ENCODE measurements around the gene RHOBTB3.
"Not testable (repeated sequence)": the region's sequence is repeated elsewhere in the genome, so short reads cannot be mapped to it uniquely, and the experiment has no call there.

The RHOBTB3 gene

GRCh38 chr5:95730730-95731570, at the start of gene RHOBTB3:
Gene RHOBTB3 (plus strand): TSS chr5:95731336. CDS start chr5:95731683, 347 bp downstream.
- DNase-seq (peak; percentile 22 to 44), ATAC-seq (peak; percentile 78)
- Mint-ChIP-seq H3K27me3 (peaks cover 75% of the 10 kb centered on the region), H3K4me3 (peak within 1 kb of the TSS; percentile 82 to 87), H3K9me3 (no peaks in the 10 kb centered on the region), H3K27ac (peak within 1 kb of the TSS in 1 of 2 donors; percentile 63), H3K4me1 (peaks cover 34% of the 10 kb centered on the region)

GRCh38 chr5:95682891-95683290, 48.2 kb upstream of the RHOBTB3 start, which contains the start of gene SPATA9:
Gene SPATA9 (minus strand): TSS chr5:95682991. CDS start chr5:95682854, 137 bp downstream.
- no peak for ATAC-seq
- Mint-ChIP-seq H3K4me1 (no peaks in the 10 kb centered on the region), H3K27ac (no peak within 1 kb of the TSS), H3K9me3 (no peaks in the 10 kb centered on the region), H3K27me3 (peaks cover 31% of the 10 kb centered on the region), H3K4me3 (no peak within 1 kb of the TSS)
- DNase-seq, result no peak

- Mint-ChIP-seq H3K27ac (peak overlapping the region in 1 of 2 donors; percentile 68), H3K27me3 (peaks cover 31% of the 10 kb centered on the region), H3K4me1 (no peaks in the 10 kb centered on the region), H3K4me3 (no peak overlapping the region), H3K9me3 (peaks cover 0 to 4% of the 10 kb centered on the region in 2 donors)
- DNase-seq (no peak), ATAC-seq (no peak)
Measured at GRCh38 chr5:95684361-95684760, 46.8 kb upstream of the RHOBTB3 start.

- Mint-ChIP-seq H3K27me3 (peaks cover 19% of the 10 kb centered on the region), H3K9me3 (peaks cover 0 to 5% of the 10 kb centered on the region in 2 donors), H3K27ac (no peak overlapping the region), H3K4me3 (no peak overlapping the region), H3K4me1 (no peaks in the 10 kb centered on the region)
- DNase-seq, result no peak
- no peak for ATAC-seq
Measured at GRCh38 chr5:95686651-95687050, 44.5 kb upstream of the RHOBTB3 start.

GRCh38 chr5:95689680-95690079, 41.5 kb upstream of the RHOBTB3 start:
- ATAC-seq (no peak), DNase-seq (no peak)
- Mint-ChIP-seq H3K27ac (no peak overlapping the region), H3K9me3 (peaks cover 0 to 5% of the 10 kb centered on the region in 2 donors), H3K4me1 (no peaks in the 10 kb centered on the region), H3K27me3 (no peaks in the 10 kb centered on the region), H3K4me3 (no peak overlapping the region)

GRCh38 chr5:95690333-95690732, 40.8 kb upstream of the RHOBTB3 start:
- Mint-ChIP-seq H3K9me3 (peaks cover 0 to 5% of the 10 kb centered on the region in 2 donors), H3K27ac (no peak overlapping the region), H3K4me1 (no peaks in the 10 kb centered on the region), H3K27me3 (no peaks in the 10 kb centered on the region), H3K4me3 (no peak overlapping the region)
- ATAC-seq, result no peak
- DNase-seq, result no peak

- Mint-ChIP-seq H3K9me3 (no peaks in the 10 kb centered on the region), H3K4me3 (no peak overlapping the region), H3K27me3 (peaks cover 32% of the 10 kb centered on the region), H3K4me1 (no peaks in the 10 kb centered on the region), H3K27ac (no peak overlapping the region)
- DNase-seq (no peak), ATAC-seq (no peak)
Measured at GRCh38 chr5:95697781-95698681, 33.1 kb upstream of the RHOBTB3 start.

- H3K4me1 Mint-ChIP-seq, result no peaks in the 10 kb centered on the region
- DNase-seq (no peak), ATAC-seq (no peak)
- H3K27ac Mint-ChIP-seq, result no peak overlapping the region
- no peak overlapping the region for H3K4me3 Mint-ChIP-seq
- H3K27me3 Mint-ChIP-seq, result peaks cover 32% of the 10 kb centered on the region
- no peaks in the 10 kb centered on the region for H3K9me3 Mint-ChIP-seq
Measured at GRCh38 chr5:95699337-95699736, 31.8 kb upstream of the RHOBTB3 start.

GRCh38 chr5:95701074-95701473, 30.1 kb upstream of the RHOBTB3 start:
- Mint-ChIP-seq H3K4me3 (no peak overlapping the region), H3K9me3 (no peaks in the 10 kb centered on the region), H3K4me1 (no peaks in the 10 kb centered on the region), H3K27ac (no peak overlapping the region), H3K27me3 (peaks cover 32% of the 10 kb centered on the region)
- DNase-seq (no peak), ATAC-seq (no peak)

GRCh38 chr5:95704150-95704549, 27.0 kb upstream of the RHOBTB3 start:
- Mint-ChIP-seq H3K9me3 (no peaks in the 10 kb centered on the region), H3K27me3 (peaks cover 11% of the 10 kb centered on the region), H3K27ac (no peak overlapping the region), H3K4me1 (no peaks in the 10 kb centered on the region), H3K4me3 (no peak overlapping the region)
- DNase-seq (no peak), ATAC-seq (no peak)

- not testable (repeated sequence) for DNase-seq, H3K9me3 Mint-ChIP-seq, H3K27ac Mint-ChIP-seq, H3K27me3 Mint-ChIP-seq, H3K4me1 Mint-ChIP-seq, H3K4me3 Mint-ChIP-seq, ATAC-seq
Measured at GRCh38 chr5:95706196-95706595, 24.9 kb upstream of the RHOBTB3 start.

- DNase-seq (no peak), ATAC-seq (no peak)
- Mint-ChIP-seq H3K4me3 (no peak overlapping the region), H3K4me1 (peaks cover under 1% of the 10 kb centered on the region), H3K27me3 (no peaks in the 10 kb centered on the region), H3K9me3 (no peaks in the 10 kb centered on the region), H3K27ac (no peak overlapping the region)
Measured at GRCh38 chr5:95707055-95707454, 24.1 kb upstream of the RHOBTB3 start.

- not testable (repeated sequence) for H3K9me3 Mint-ChIP-seq, H3K27ac Mint-ChIP-seq, H3K4me3 Mint-ChIP-seq, ATAC-seq, H3K4me1 Mint-ChIP-seq, H3K27me3 Mint-ChIP-seq, DNase-seq
Measured at GRCh38 chr5:95707534-95708188, 23.5 kb upstream of the RHOBTB3 start.

GRCh38 chr5:95708876-95709275, 22.3 kb upstream of the RHOBTB3 start:
- Mint-ChIP-seq H3K27ac (no peak overlapping the region), H3K27me3 (no peaks in the 10 kb centered on the region), H3K9me3 (no peaks in the 10 kb centered on the region), H3K4me1 (peaks cover 6% of the 10 kb centered on the region), H3K4me3 (no peak overlapping the region)
- no peak for ATAC-seq
- DNase-seq, result no peak

- H3K4me3 Mint-ChIP-seq, result no peak overlapping the region
- no peaks in the 10 kb centered on the region for H3K9me3 Mint-ChIP-seq
- peaks cover 11% of the 10 kb centered on the region for H3K4me1 Mint-ChIP-seq
- H3K27me3 Mint-ChIP-seq, result no peaks in the 10 kb centered on the region
- DNase-seq, result no peak
- H3K27ac Mint-ChIP-seq, result no peak overlapping the region
- ATAC-seq, result no peak
Measured at GRCh38 chr5:95709967-95710650, 21.0 kb upstream of the RHOBTB3 start.
